ENCODE results near the gene SHC2.
"Not testable (repeated sequence)": the region's sequence is repeated elsewhere in the genome, so short reads cannot be mapped to it uniquely, and the experiment has no call there.

Gene SHC2

GRCh38 chr19:422213-422916 is 38.5 kb downstream of the SHC2 start:
- no peak for DNase-seq

GRCh38 chr19:419721-420515 is 40.9 kb downstream of the SHC2 start:
- no peak for DNase-seq

GRCh38 chr19:418761-419671 is 41.8 kb downstream of the SHC2 start:
- no peak for DNase-seq

GRCh38 chr19:416416-416815 is 44.4 kb downstream of the SHC2 start:
- no peak for DNase-seq

GRCh38 chr19:415292-415691 is 45.5 kb downstream of the SHC2 start:
- no peak for DNase-seq

- no peak for DNase-seq
Observed at GRCh38 chr19:413756-414420, 46.9 kb downstream of the SHC2 start.

- no peak for DNase-seq
Observed at GRCh38 chr19:412356-413355, 48.2 kb downstream of the SHC2 start.

- DNase-seq: no peak
Observed at GRCh38 chr19:411723-412355, 49.0 kb downstream of the SHC2 start.

GRCh38 chr19:411121-411722 is 49.6 kb downstream of the SHC2 start:
- DNase-seq: not testable (repeated sequence)

- DNase-seq: no peak
Observed at GRCh38 chr19:410243-410781, 50.5 kb downstream of the SHC2 start.

- no peak for DNase-seq
Observed at GRCh38 chr19:409516-410242, 51.2 kb downstream of the SHC2 start.

GRCh38 chr19:408902-409515 is 51.8 kb downstream of the SHC2 start, which contains the start of gene C2CD4C:
C2CD4C (minus strand) TSS chr19:409147; CDS start chr19:408361, 786 bp downstream.
- no peak for DNase-seq

- DNase-seq: no peak
Observed at GRCh38 chr19:408441-408901, 52.4 kb downstream of the SHC2 start.

- DNase-seq: no peak
Observed at GRCh38 chr19:407511-408440, 53.1 kb downstream of the SHC2 start.

GRCh38 chr19:406971-407510 is 53.8 kb downstream of the SHC2 start:
- DNase-seq: no peak

- no peak for DNase-seq
Observed at GRCh38 chr19:406135-406781, 54.6 kb downstream of the SHC2 start.
